Measurements from ENCODE around the gene PIGR.

PIGR gene

GRCh38 chr1:206953126-206953525 is 6.9 kb upstream of the PIGR start:
- H3K4me1 ChIP-seq: peaks cover 0 to 4% (median 0%) of the 10 kb centered on the region in 4 donors
- no peaks in the 10 kb centered on the region for H3K36me3 ChIP-seq
- intact Hi-C loops (cut with DNase I; ENCODE audit: low total_unique reads): no loop called here
- TF ChIP-seq, protein P1, sequence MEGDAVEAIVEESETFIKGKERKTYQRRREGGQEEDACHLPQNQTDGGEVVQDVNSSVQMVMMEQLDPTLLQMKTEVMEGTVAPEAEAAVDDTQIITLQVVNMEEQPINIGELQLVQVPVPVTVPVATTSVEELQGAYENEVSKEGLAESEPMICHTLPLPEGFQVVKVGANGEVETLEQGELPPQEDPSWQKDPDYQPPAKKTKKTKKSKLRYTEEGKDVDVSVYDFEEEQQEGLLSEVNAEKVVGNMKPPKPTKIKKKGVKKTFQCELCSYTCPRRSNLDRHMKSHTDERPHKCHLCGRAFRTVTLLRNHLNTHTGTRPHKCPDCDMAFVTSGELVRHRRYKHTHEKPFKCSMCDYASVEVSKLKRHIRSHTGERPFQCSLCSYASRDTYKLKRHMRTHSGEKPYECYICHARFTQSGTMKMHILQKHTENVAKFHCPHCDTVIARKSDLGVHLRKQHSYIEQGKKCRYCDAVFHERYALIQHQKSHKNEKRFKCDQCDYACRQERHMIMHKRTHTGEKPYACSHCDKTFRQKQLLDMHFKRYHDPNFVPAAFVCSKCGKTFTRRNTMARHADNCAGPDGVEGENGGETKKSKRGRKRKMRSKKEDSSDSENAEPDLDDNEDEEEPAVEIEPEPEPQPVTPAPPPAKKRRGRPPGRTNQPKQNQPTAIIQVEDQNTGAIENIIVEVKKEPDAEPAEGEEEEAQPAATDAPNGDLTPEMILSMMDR (IDR thresholded peaks at IDR 0.05): no peak
- no peak for DNase-seq
- no peak overlapping the region for H3K27ac ChIP-seq
- peaks cover 0 to 11% of the 10 kb centered on the region in 2 donors for H3K27me3 ChIP-seq
- H3K9me3 ChIP-seq: no peaks in the 10 kb centered on the region
- H3K4me3 ChIP-seq: no peak overlapping the region

DNA sequence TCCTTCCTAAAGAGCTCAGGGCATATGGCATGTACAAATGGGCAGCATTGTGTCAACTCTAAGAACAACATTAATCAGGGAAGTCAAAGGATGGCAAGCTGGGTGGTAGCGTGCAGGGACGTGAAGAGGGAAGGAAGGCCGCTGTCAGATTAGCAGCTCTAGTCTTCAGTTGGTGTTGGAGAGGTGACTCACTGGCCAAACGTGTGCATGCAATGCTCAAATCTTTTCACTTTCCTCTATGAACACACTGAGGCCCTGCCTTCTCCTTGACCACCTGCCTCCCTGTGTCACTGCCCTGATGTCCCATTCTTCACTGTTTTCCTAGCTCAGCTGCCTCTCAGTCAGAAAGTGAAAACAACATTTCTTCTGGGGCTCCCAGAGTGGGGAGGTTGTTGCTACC is 5.9 kb upstream of the PIGR start:
- intact Hi-C loops (cut with DNase I; ENCODE audit: low total_unique reads): no loop called here
- Histone ChIP-seq H3K4me3 (no peak overlapping the region), H3K4me1 (peaks cover 0 to 4% (median 0%) of the 10 kb centered on the region in 4 donors), H3K27me3 (peaks cover 0 to 14% of the 10 kb centered on the region in 2 donors), H3K36me3 (no peaks in the 10 kb centered on the region), H3K9me3 (no peaks in the 10 kb centered on the region), H3K27ac (no peak overlapping the region)
- no peak for DNase-seq
- TF ChIP-seq, protein P1 (IDR thresholded peaks at IDR 0.05): no peak

DNA sequence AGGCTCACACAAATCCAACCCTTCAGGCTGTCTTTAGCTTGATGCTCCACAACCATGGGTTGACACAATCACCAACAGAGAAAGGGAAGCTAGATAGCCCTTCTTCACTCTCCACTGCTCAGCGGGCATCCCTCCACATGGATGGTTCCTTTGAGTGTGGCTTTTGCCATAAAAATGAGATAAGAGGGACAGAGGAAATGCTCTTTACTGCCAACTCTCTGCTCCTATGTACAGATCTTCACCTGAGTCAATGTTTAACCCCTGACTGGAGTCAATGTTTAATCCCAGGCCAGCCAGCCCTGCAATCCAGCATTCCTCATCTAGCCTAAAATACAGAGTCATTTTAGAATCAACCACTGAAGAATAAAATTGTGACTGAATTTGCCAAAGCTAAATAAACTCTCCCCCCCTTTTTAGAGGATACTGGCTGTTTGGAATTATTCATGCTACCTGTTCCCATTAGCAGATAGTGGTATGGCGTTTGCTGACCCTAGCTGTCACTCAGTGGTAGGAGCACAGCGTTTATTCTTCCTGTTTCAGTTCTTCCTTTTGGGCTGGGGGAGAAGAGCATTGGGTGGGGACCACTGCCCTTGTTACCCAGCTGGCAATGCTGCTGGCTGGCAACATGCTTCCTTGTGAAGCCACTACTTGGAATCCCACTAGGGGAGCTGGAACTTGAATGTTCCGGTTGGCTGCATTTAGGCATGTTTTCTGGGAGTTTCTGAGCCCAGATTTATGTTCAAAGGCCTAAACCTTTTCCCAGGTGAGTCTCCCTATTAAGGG is 5.2 kb upstream of the PIGR start:
- H3K9me3 ChIP-seq: no peaks in the 10 kb centered on the region

GRCh38 chr1:206949641-206950040 is 3.4 kb upstream of the PIGR start:
- no peaks in the 10 kb centered on the region for H3K36me3 ChIP-seq
- H3K4me3 ChIP-seq: no peak overlapping the region
- H3K27me3 ChIP-seq: peaks cover 0 to 32% of the 10 kb centered on the region in 2 donors
- H3K9me3 ChIP-seq: no peaks in the 10 kb centered on the region
- no peak for DNase-seq
- intact Hi-C loops (cut with DNase I; ENCODE audit: low total_unique reads): no loop called here
- peaks cover 0 to 4% (median 0%) of the 10 kb centered on the region in 4 donors for H3K4me1 ChIP-seq
- no peak overlapping the region for H3K27ac ChIP-seq
- TF ChIP-seq, protein P1 (IDR thresholded peaks at IDR 0.05): no peak

More for the DNA sequence above, 5.2 kb upstream of the PIGR start:
- Histone ChIP-seq H3K4me1 (peaks cover 0 to 4% (median 0%) of the 10 kb centered on the region in 4 donors), H3K4me3 (no peak overlapping the region), H3K27ac (no peak overlapping the region), H3K36me3 (no peaks in the 10 kb centered on the region), H3K27me3 (peaks cover 0 to 20% of the 10 kb centered on the region in 2 donors)
- TF ChIP-seq, protein P1 (IDR thresholded peaks at IDR 0.05): no peak
- intact Hi-C loops (cut with DNase I; ENCODE audit: low total_unique reads): no loop called here
- DNase-seq: no peak

GRCh38 chr1:206949208-206949607 is 2.9 kb upstream of the PIGR start:
- no peak overlapping the region for H3K27ac ChIP-seq
- intact Hi-C loops (cut with DNase I; ENCODE audit: low total_unique reads): no loop called here
- H3K27me3 ChIP-seq: peaks cover 0 to 30% of the 10 kb centered on the region in 2 donors
- TF ChIP-seq, protein P1 (IDR thresholded peaks at IDR 0.05): no peak
- no peaks in the 10 kb centered on the region for H3K36me3 ChIP-seq
- H3K9me3 ChIP-seq: no peaks in the 10 kb centered on the region
- H3K4me1 ChIP-seq: peaks cover 0 to 4% (median 0%) of the 10 kb centered on the region in 4 donors
- H3K4me3 ChIP-seq: no peak overlapping the region
- DNase-seq: peak in 1 of 2 donors; percentile 31

Measured in tibial artery (tissue), 4 donors.